Measurements from ENCODE around the gene UMAD1. TPM values are rescaled to one million over a fixed set of nuclear protein-coding genes. Genes with fewer than 3 reads are reported as not detected.

The UMAD1 gene
- total RNA-seq, 2 experiments from 2014 or later: 11.0 to 15.3 TPM

- H3K27me3 Mint-ChIP-seq: no peaks in the 10 kb centered on the region
- DNase-seq (no peak), ATAC-seq (ENCODE audit: poor library complexity) (no peak)
- no peak overlapping the region for H3K27ac ChIP-seq (ENCODE audit: low read depth in 1 of 2, low read length in 2 of 2)
- H3K4me1 Mint-ChIP-seq (ENCODE audit: low read depth): peaks cover 16% of the 10 kb centered on the region
- H3K9me3 ChIP-seq (ENCODE audit: control insufficient read depth in 1 of 2, insufficient read depth in 1 of 2, low read length in 2 of 2): no peaks in the 10 kb centered on the region
- no peak for TF ChIP-seq CTCF (IDR thresholded peaks at IDR 0.05)
- no peaks in the 10 kb centered on the region for H3K9me3 Mint-ChIP-seq
- no peaks in the 10 kb centered on the region for H3K27me3 ChIP-seq (ENCODE audit: control insufficient read depth in 1 of 2, insufficient read depth in 2 of 2, low read length in 2 of 2)
- intact Hi-C loops (cut with DNase I, micrococcal nuclease): no loop called here
- no peak overlapping the region for H3K4me3 Mint-ChIP-seq
- no peaks in the 10 kb centered on the region for H3K4me1 ChIP-seq (ENCODE audit: insufficient read depth, low read length)
- ChIA-PET POLR2A (no interaction called here), CTCF (no interaction called here)
- H3K36me3 ChIP-seq (ENCODE audit: insufficient read depth, low read length): no peaks in the 10 kb centered on the region
- peaks cover 9% of the 10 kb centered on the region for H3K36me3 Mint-ChIP-seq (ENCODE audit: low read depth)
- H3K27ac Mint-ChIP-seq: no peak overlapping the region
- H3K4me3 ChIP-seq (ENCODE audit: low read length): no peak overlapping the region
Observed at GRCh38 chr7:7843972-7844371, 203.4 kb downstream of the UMAD1 start.

- peaks cover 16% of the 10 kb centered on the region for H3K36me3 Mint-ChIP-seq (ENCODE audit: low read depth)
- peak overlapping the region; percentile 0 for H3K27ac Mint-ChIP-seq
- H3K4me1 Mint-ChIP-seq (ENCODE audit: low read depth): peaks cover 33% of the 10 kb centered on the region
- TF ChIP-seq CTCF (IDR thresholded peaks at IDR 0.05): no peak
- DNase-seq: peak in 1 of 14 experiments; percentile 51
- Histone ChIP-seq H3K4me3 (ENCODE audit: low read length) (no peak overlapping the region), H3K4me1 (ENCODE audit: insufficient read depth, low read length) (no peaks in the 10 kb centered on the region), H3K36me3 (ENCODE audit: insufficient read depth, low read length) (no peaks in the 10 kb centered on the region), H3K9me3 (ENCODE audit: control insufficient read depth in 1 of 2, insufficient read depth in 1 of 2, low read length in 2 of 2) (no peaks in the 10 kb centered on the region), H3K27me3 (ENCODE audit: control insufficient read depth in 1 of 2, insufficient read depth in 2 of 2, low read length in 2 of 2) (no peaks in the 10 kb centered on the region), H3K27ac (ENCODE audit: low read depth in 1 of 2, low read length in 2 of 2) (no peak overlapping the region)
- H3K4me3 Mint-ChIP-seq: no peak overlapping the region
- ChIA-PET POLR2A (interaction anchor here (0.8 to 0.9 kb wide), 2 partner anchors 13 to 122 kb away, joined by 3 to 4 read pairs; no protein-coding TSS in a partner anchor), CTCF (no interaction called here)
- H3K9me3 Mint-ChIP-seq: peaks cover 5% of the 10 kb centered on the region
- intact Hi-C loops (cut with DNase I, micrococcal nuclease): no loop called here
- no peaks in the 10 kb centered on the region for H3K27me3 Mint-ChIP-seq
- ATAC-seq (ENCODE audit: poor library complexity): no peak
Observed at GRCh38 chr7:7848246-7848645, 207.7 kb downstream of the UMAD1 start.

GRCh38 chr7:7848892-7849291 lies 208.3 kb downstream of the UMAD1 start:
- Histone ChIP-seq H3K4me1 (ENCODE audit: insufficient read depth, low read length) (no peaks in the 10 kb centered on the region), H3K9me3 (ENCODE audit: control insufficient read depth in 1 of 2, insufficient read depth in 1 of 2, low read length in 2 of 2) (no peaks in the 10 kb centered on the region), H3K36me3 (ENCODE audit: insufficient read depth, low read length) (no peaks in the 10 kb centered on the region), H3K4me3 (ENCODE audit: low read length) (no peak overlapping the region), H3K27me3 (ENCODE audit: control insufficient read depth in 1 of 2, insufficient read depth in 2 of 2, low read length in 2 of 2) (no peaks in the 10 kb centered on the region), H3K27ac (ENCODE audit: low read depth in 1 of 2, low read length in 2 of 2) (no peak overlapping the region)
- DNase-seq: no peak
- H3K4me1 Mint-ChIP-seq (ENCODE audit: low read depth): peaks cover 33% of the 10 kb centered on the region
- H3K4me3 Mint-ChIP-seq: no peak overlapping the region
- ChIA-PET CTCF (no interaction called here), POLR2A (interaction anchor here (0.8 to 0.9 kb wide), 2 partner anchors 12 to 121 kb away, joined by 3 to 4 read pairs; no protein-coding TSS in a partner anchor)
- H3K36me3 Mint-ChIP-seq (ENCODE audit: low read depth): peaks cover 21% of the 10 kb centered on the region
- no peak overlapping the region for H3K27ac Mint-ChIP-seq
- no peak for TF ChIP-seq CTCF (IDR thresholded peaks at IDR 0.05)
- H3K9me3 Mint-ChIP-seq: peaks cover 9% of the 10 kb centered on the region
- H3K27me3 Mint-ChIP-seq: no peaks in the 10 kb centered on the region
- no peak for ATAC-seq (ENCODE audit: poor library complexity)
- intact Hi-C loops (cut with DNase I, micrococcal nuclease): no loop called here

Data from CD4-positive, alpha-beta T cell (primary cell).